Naive B cell (primary cell): ENCODE measurements around the gene TOMM7. TPM values are rescaled to one million over a fixed set of nuclear protein-coding genes. Genes with fewer than 3 reads are reported as not detected.

Source experiments
- ATAC-seq, 2 donors: fragments of 150-1000 bp; cut with Tn5 transposase; 2 replicates each; pipeline ENCODE4 v1.10.0; 2021; ENCODE audit warnings: low read depth in 2 of 2, mild to moderate bottlenecking in 2 of 2, moderate library complexity in 2 of 2
- DNase-seq: peaks from one replicate; pipeline ENCODE4 v3.0.0; 2022
- H3K27ac Mint-ChIP-seq, 6 donors: one replicate each; pipeline ENCODE4 v1.8.0; 2020 to 2022; ENCODE audit warnings: mild to moderate bottlenecking in 6 of 6, mixed read lengths in 6 of 6, moderate library complexity in 5 of 6, inconsistent platforms in 2 of 6
- H3K27me3 Mint-ChIP-seq, 3 donors: one replicate each; pipeline ENCODE4 v1.8.0; 2021 to 2022; ENCODE audit warnings: mixed read lengths in 3 of 3, mild to moderate bottlenecking in 1 of 3
- H3K36me3 Mint-ChIP-seq, 2 donors: one replicate each; pipeline ENCODE4 v1.8.0; 2020 to 2022; ENCODE audit warnings: mixed read lengths in 2 of 2, inconsistent platforms in 1 of 2, mild to moderate bottlenecking in 1 of 2
- H3K4me1 Mint-ChIP-seq, 3 donors: one replicate each; pipeline ENCODE4 v1.8.0; 2020 to 2022; ENCODE audit warnings: mixed read lengths in 3 of 3, inconsistent platforms in 1 of 3, mild to moderate bottlenecking in 1 of 3, moderate library complexity in 1 of 3
- H3K4me3 Mint-ChIP-seq, 8 donors: one replicate each; pipeline ENCODE4 v1.8.0; 2020 to 2022; ENCODE audit warnings: mild to moderate bottlenecking in 8 of 8, mixed read lengths in 8 of 8, moderate library complexity in 8 of 8, inconsistent platforms in 2 of 8
- H3K9me3 Mint-ChIP-seq, 7 donors: one replicate each; pipeline ENCODE4 v1.8.0; 2020 to 2022; ENCODE audit warnings: mixed read lengths in 7 of 7, mild to moderate bottlenecking in 5 of 7, inconsistent platforms in 2 of 7, moderate library complexity in 1 of 7
- polyA plus RNA-seq, 6 donors: library from polyadenylated mRNA; unstranded; fragments of 300-500 nt; fragmentation: Illumina TruSeq; gene quantifications; one replicate each; pipeline ENCODE4 v1.2.3, GENCODE V29; 2021; ENCODE audit warnings: low read depth in 6 of 6

TOMM7 gene
- polyA plus RNA-seq, result 100 to 1,000 TPM; 175 to 294 (median 276) TPM

- ATAC-seq, result peak; percentile 95
- DNase-seq, result peak; percentile 88
- peak within 1 kb of the TSS; percentile 91 to 100 (median 98) for H3K4me3 Mint-ChIP-seq
- peak within 1 kb of the TSS; percentile 96 to 100 (median 99) for H3K27ac Mint-ChIP-seq
- no peaks in the 10 kb centered on the region for H3K9me3 Mint-ChIP-seq
- peaks cover 6 to 17% (median 8%) of the 10 kb centered on the region in 3 donors for H3K27me3 Mint-ChIP-seq
- H3K4me1 Mint-ChIP-seq, result peaks cover 17 to 47% (median 33%) of the 10 kb centered on the region in 3 donors
- H3K36me3 Mint-ChIP-seq, result no peaks in the 10 kb centered on the region
These were observed at the start of gene TOMM7 for GRCh38 chr7:22822486-22823141. Gene TOMM7, minus strand, starts transcription at chr7:22822849. Its CDS starts 70 bp downstream, at chr7:22822779.

- peak overlapping the region in 6 of 8 donors; percentile 5 to 56 (median 14) for H3K4me3 Mint-ChIP-seq
- no peaks in the 10 kb centered on the region for H3K36me3 Mint-ChIP-seq
- peaks cover 18 to 27% (median 25%) of the 10 kb centered on the region in 3 donors for H3K4me1 Mint-ChIP-seq
- DNase-seq (peak; percentile 11), ATAC-seq (peak; percentile 94 to 96)
- H3K27ac Mint-ChIP-seq, result peak overlapping the region in 2 of 6 donors; percentile 48 to 64
- H3K27me3 Mint-ChIP-seq, result no peaks in the 10 kb centered on the region
- no peaks in the 10 kb centered on the region for H3K9me3 Mint-ChIP-seq
These were observed 49.6 kb upstream of the TOMM7 start for GRCh38 chr7:22872096-22872807.

GRCh38 chr7:22871661-22872060 lies 49.0 kb upstream of the TOMM7 start:
- ATAC-seq (no peak), DNase-seq (no peak)
- peak overlapping the region in 2 of 6 donors; percentile 48 to 64 for H3K27ac Mint-ChIP-seq
- H3K9me3 Mint-ChIP-seq, result no peaks in the 10 kb centered on the region
- no peaks in the 10 kb centered on the region for H3K27me3 Mint-ChIP-seq
- peaks cover 19 to 27% (median 25%) of the 10 kb centered on the region in 3 donors for H3K4me1 Mint-ChIP-seq
- H3K4me3 Mint-ChIP-seq, result peak overlapping the region in 2 of 8 donors; percentile 11 to 15
- H3K36me3 Mint-ChIP-seq, result no peaks in the 10 kb centered on the region

- Mint-ChIP-seq H3K27me3 (no peaks in the 10 kb centered on the region), H3K27ac (peak overlapping the region in 3 of 6 donors; percentile 1 to 50 (median 37)), H3K4me3 (peak overlapping the region in 2 of 8 donors; percentile 12 to 30), H3K36me3 (no peaks in the 10 kb centered on the region), H3K9me3 (no peaks in the 10 kb centered on the region), H3K4me1 (peaks cover 31 to 40% (median 39%) of the 10 kb centered on the region in 3 donors)
- DNase-seq (no peak), ATAC-seq (no peak)
These were observed 45.9 kb upstream of the TOMM7 start for GRCh38 chr7:22868509-22868908.

- Mint-ChIP-seq H3K4me3 (no peak overlapping the region), H3K27ac (peak overlapping the region in 1 of 6 donors; percentile 59), H3K9me3 (no peaks in the 10 kb centered on the region), H3K4me1 (peaks cover 32 to 40% (median 39%) of the 10 kb centered on the region in 3 donors), H3K36me3 (no peaks in the 10 kb centered on the region), H3K27me3 (no peaks in the 10 kb centered on the region)
- no peak for ATAC-seq
- no peak for DNase-seq
These were observed 44.9 kb upstream of the TOMM7 start for GRCh38 chr7:22867589-22867988.

GRCh38 chr7:22867003-22867402 lies 44.4 kb upstream of the TOMM7 start:
- Mint-ChIP-seq H3K9me3 (no peaks in the 10 kb centered on the region), H3K36me3 (no peaks in the 10 kb centered on the region), H3K4me3 (no peak overlapping the region), H3K4me1 (peaks cover 34 to 37% (median 36%) of the 10 kb centered on the region in 3 donors), H3K27ac (no peak overlapping the region), H3K27me3 (no peaks in the 10 kb centered on the region)
- DNase-seq (no peak), ATAC-seq (no peak)

- Mint-ChIP-seq H3K27me3 (no peaks in the 10 kb centered on the region), H3K9me3 (no peaks in the 10 kb centered on the region), H3K36me3 (no peaks in the 10 kb centered on the region), H3K27ac (no peak overlapping the region), H3K4me1 (peaks cover 32 to 37% (median 36%) of the 10 kb centered on the region in 3 donors), H3K4me3 (no peak overlapping the region)
- no peak for DNase-seq
- ATAC-seq, result no peak
These were observed 42.9 kb upstream of the TOMM7 start for GRCh38 chr7:22865602-22865960.

- peak overlapping the region in 2 of 6 donors; percentile 53 to 59 for H3K27ac Mint-ChIP-seq
These were observed 42.4 kb upstream of the TOMM7 start for GRCh38 chr7:22864855-22865601.

GRCh38 chr7:22864301-22864700 lies 41.7 kb upstream of the TOMM7 start:
- DNase-seq, result no peak
- H3K27ac Mint-ChIP-seq, result peak overlapping the region in 1 of 6 donors; percentile 53
- no peaks in the 10 kb centered on the region for H3K9me3 Mint-ChIP-seq
- no peak for ATAC-seq
- no peak overlapping the region for H3K4me3 Mint-ChIP-seq
- H3K27me3 Mint-ChIP-seq, result no peaks in the 10 kb centered on the region
- H3K36me3 Mint-ChIP-seq, result peaks cover 0 to 5% of the 10 kb centered on the region in 2 donors
- H3K4me1 Mint-ChIP-seq, result peaks cover 28 to 36% (median 36%) of the 10 kb centered on the region in 3 donors

More at GRCh38 chr7:22864855-22865601, 42.4 kb upstream of the TOMM7 start:
- Mint-ChIP-seq H3K4me1 (peaks cover 29 to 36% (median 36%) of the 10 kb centered on the region in 3 donors), H3K9me3 (no peaks in the 10 kb centered on the region), H3K27me3 (no peaks in the 10 kb centered on the region), H3K4me3 (no peak overlapping the region), H3K36me3 (peaks cover 0 to 4% of the 10 kb centered on the region in 2 donors)
- ATAC-seq, result no peak
- DNase-seq, result no peak

GRCh38 chr7:22863156-22863899 lies 40.7 kb upstream of the TOMM7 start:
- no peak overlapping the region for H3K4me3 Mint-ChIP-seq
- no peaks in the 10 kb centered on the region for H3K9me3 Mint-ChIP-seq
- H3K27me3 Mint-ChIP-seq, result no peaks in the 10 kb centered on the region
- H3K36me3 Mint-ChIP-seq, result peaks cover 5 to 7% of the 10 kb centered on the region in 2 donors
- DNase-seq (no peak), ATAC-seq (no peak)
- no peak overlapping the region for H3K27ac Mint-ChIP-seq
- H3K4me1 Mint-ChIP-seq, result peaks cover 25 to 34% (median 29%) of the 10 kb centered on the region in 3 donors

- no peak overlapping the region for H3K4me3 Mint-ChIP-seq
- peaks cover 7 to 8% of the 10 kb centered on the region in 2 donors for H3K36me3 Mint-ChIP-seq
- DNase-seq (no peak), ATAC-seq (no peak)
- H3K27ac Mint-ChIP-seq, result peak overlapping the region in 1 of 6 donors; percentile 36
- H3K9me3 Mint-ChIP-seq, result no peaks in the 10 kb centered on the region
- H3K27me3 Mint-ChIP-seq, result no peaks in the 10 kb centered on the region
- peaks cover 15 to 30% (median 18%) of the 10 kb centered on the region in 3 donors for H3K4me1 Mint-ChIP-seq
These were observed 38.9 kb upstream of the TOMM7 start for GRCh38 chr7:22861576-22861975.

- H3K4me1 Mint-ChIP-seq, result peaks cover 12 to 34% (median 21%) of the 10 kb centered on the region in 3 donors
- H3K27ac Mint-ChIP-seq, result peak overlapping the region in 1 of 6 donors; percentile 36
- ATAC-seq, result peak in 1 of 2 donors; percentile 49
- no peaks in the 10 kb centered on the region for H3K9me3 Mint-ChIP-seq
- H3K27me3 Mint-ChIP-seq, result no peaks in the 10 kb centered on the region
- peaks cover 7 to 12% of the 10 kb centered on the region in 2 donors for H3K36me3 Mint-ChIP-seq
- no peak overlapping the region for H3K4me3 Mint-ChIP-seq
- DNase-seq, result peak; percentile 2
These were observed 38.3 kb upstream of the TOMM7 start for GRCh38 chr7:22860784-22861482.
